H54 (cell line): ENCODE data around the gene PGAM2.

Experiments used
- DNase-seq: peaks from one replicate; pipeline ENCODE4 v3.0.0; 2011; ENCODE audit warnings: low spot score, mixed read lengths; ENCODE audit not compliant: insufficient read length
- FAIRE-seq: peaks from 3 replicates; lab custom pipeline; 2011; peaks lifted over from hg19 to GRCh38; lab: Jason Lieb, UNC
- POLR2A ChIP-seq: IDR thresholded peaks from 2 replicates; pipeline ENCODE4 v1.6.1; 2011; ENCODE audit warnings: low read depth, mild to moderate bottlenecking, low read length

PGAM2 gene

GRCh38 chr7:44083796-44084195, 18.4 kb upstream of the PGAM2 start:
- TF ChIP-seq POLR2A, result no peak
- no peak for FAIRE-seq
- DNase-seq, result no peak

DNA sequence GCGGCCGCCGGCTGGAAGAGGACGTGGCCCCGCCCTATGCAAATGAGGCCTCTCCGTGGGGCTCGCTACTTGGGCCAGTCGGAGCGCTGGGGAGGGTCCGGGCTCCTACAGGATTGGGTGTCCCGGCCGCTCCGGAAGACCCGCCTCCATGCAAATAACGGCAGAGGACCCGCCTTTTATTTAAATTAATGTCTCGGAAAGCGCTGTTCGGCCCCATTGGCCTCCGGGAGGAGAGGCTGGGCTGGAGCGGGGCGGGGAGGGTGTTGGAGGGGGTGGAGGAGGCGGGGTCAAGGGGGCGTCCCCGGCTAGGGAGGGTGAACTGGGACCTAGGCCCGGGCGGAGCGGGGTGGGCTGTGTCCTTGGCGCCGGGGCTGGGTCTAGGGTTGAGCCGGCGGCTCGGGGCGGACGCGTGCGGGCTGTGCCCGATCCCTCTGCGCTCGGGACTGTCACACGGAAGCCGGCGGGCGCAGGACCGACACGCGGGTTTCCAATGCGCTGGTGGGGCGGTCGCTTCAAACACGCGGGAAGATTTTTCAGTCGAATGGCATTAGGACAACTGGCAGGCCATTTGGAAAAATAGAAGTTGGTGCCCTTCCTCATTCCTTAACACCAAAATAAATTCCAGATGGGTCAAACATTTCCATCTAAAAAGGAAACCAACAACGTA, 17.3 kb upstream of the PGAM2 start:
- peak; percentile 89 for TF ChIP-seq POLR2A
- DNase-seq (peak; percentile 97), FAIRE-seq (no peak)

DNA sequence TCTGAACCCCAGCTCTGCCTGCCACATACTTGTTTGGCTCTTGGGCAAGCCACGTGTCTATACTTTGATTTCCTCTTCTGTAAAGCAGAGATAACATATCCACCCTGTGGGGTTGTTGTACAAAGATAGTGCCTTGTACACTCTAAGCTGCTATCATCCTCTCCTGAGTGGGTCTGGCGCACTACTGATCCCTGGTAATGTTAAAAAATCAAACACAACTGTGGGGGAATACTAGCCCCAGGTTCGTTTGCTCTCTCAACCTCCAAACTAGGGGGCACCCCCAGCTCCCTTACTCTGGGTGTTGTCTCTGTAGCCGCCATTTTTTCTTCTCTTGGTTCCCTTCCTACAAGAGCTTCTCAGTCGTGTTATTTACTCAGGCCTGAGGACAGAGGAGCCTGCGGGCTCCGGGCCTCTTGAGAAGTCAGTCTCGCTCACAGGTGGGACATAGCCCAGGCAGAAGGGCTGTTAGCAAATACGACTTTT, 15.9 kb upstream of the PGAM2 start:
- no peak for FAIRE-seq
- no peak for DNase-seq
- TF ChIP-seq POLR2A, result no peak

GRCh38 chr7:44080686-44081265, 15.4 kb upstream of the PGAM2 start:
- no peak for TF ChIP-seq POLR2A
- DNase-seq, result no peak
- FAIRE-seq, result no peak

- no peak for FAIRE-seq
- DNase-seq, result no peak
- no peak for TF ChIP-seq POLR2A
Measured at GRCh38 chr7:44080118-44080517, 14.8 kb upstream of the PGAM2 start.

GRCh38 chr7:44079331-44080021, 14.1 kb upstream of the PGAM2 start:
- no peak for DNase-seq
- FAIRE-seq, result no peak
- TF ChIP-seq POLR2A, result no peak

DNA sequence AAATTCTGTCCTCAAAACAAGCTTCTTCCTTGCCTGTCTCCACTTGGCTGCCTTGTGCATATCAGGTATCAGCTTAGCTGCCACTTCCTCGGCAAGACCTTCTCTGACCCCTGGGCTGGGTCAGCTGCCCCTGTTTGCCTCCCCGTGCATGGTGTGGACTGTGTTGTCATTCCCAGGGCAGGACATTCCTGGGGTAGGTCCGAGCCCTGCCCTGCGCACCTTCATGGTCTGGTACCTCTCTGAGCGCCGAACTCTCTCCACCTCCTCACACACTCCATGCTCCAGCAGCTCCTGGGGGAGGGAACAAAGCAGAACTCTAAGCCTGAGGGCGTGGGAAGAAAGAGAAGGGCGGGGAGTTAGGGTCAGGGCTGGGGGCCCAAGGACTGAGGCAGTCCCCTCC, 13.2 kb upstream of the PGAM2 start:
- no peak for TF ChIP-seq POLR2A
- FAIRE-seq (no peak), DNase-seq (no peak)

DNA sequence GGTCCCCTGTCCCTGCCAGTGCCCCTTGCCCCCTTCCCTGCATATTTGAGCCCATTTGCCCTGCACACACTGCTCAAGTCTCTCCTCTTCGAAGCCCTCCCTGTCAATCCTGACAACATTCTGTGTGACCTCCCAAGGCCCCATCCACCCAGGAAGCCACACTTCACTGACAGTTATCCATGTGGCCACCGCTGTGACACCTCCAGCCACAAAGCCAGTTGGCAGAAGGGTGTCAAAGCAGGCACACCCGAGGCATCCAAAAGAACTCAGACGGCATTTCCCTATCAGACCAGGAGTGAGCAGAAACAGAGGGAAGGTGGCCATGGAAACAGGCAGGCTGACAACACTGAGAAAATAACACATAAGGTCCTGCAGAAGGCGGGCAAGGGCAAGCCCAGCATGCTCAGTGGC, 12.3 kb upstream of the PGAM2 start:
- DNase-seq, result no peak
- FAIRE-seq, result no peak
- TF ChIP-seq POLR2A, result no peak

- no peak for DNase-seq
- no peak for TF ChIP-seq POLR2A
- FAIRE-seq, result no peak
Measured at GRCh38 chr7:44077061-44077460, 11.7 kb upstream of the PGAM2 start.

- no peak for DNase-seq
- TF ChIP-seq POLR2A, result no peak
- FAIRE-seq, result no peak
Measured at GRCh38 chr7:44076101-44076895, 10.9 kb upstream of the PGAM2 start.

- FAIRE-seq (no peak), DNase-seq (no peak)
- no peak for TF ChIP-seq POLR2A
Measured at GRCh38 chr7:44075296-44076075, 10.1 kb upstream of the PGAM2 start.

- TF ChIP-seq POLR2A, result no peak
Measured at GRCh38 chr7:44074349-44074695, 9.0 kb upstream of the PGAM2 start.

DNA sequence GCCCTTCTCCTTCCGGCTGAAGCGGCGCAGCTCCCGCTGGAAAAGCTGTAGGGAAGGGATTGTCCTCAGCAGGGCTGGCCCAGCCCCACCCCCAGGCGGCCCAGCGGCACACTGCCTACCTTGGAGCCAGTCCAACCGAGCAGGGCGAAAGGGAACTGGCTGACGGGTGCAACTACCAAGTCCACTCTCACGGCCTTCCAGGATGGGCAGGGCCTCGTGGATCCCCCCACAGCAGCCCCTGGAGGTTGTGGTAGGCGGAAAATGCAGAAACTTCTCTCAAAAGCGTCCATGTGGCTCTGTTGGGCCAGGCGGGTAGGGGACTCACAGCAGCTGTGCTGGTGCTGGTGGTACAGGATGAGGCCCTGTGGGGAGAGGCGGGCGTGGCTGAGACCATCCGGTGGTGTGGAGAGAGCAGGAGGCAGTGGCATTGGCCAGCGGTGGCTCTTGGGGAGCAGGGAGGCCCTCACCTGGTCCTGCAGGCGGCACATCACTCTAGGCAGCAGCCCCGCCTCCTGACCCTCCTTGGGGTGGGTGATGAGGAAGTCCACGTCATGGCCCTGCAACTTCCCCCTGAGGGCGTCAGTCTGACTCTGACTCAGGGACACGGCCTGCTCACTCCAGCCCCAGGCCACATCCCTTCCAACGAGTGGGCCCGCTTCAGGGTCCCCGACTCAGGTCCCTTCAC, 8.4 kb upstream of the PGAM2 start:
- peak; percentile 93 for DNase-seq
- peak; percentile 12; the same call in 1 of the 2 replicates for TF ChIP-seq POLR2A
- FAIRE-seq, result no peak

More at GRCh38 chr7:44074349-44074695, 9.0 kb upstream of the PGAM2 start:
- FAIRE-seq, result no peak
- DNase-seq, result no peak
